Endothelial cell of umbilical vein (primary cell): ENCODE measurements around the gene VPS33B. TPM values are rescaled to one million over a fixed set of nuclear protein-coding genes. Genes with fewer than 3 reads are reported as not detected.

ENCODE experiments used
- BruUV-seq: library from RNA; stranded (reverse); fragments of 400-500 nt; replicated peaks from 2 replicates; lab custom pipeline; 2021; lab: Mats Ljungman, UMichigan
- CTCF ChIA-PET: fragments of 300-600, 350-600 bp; sonication (Branson Sonifier 250); formaldehyde crosslinking; loops from one replicate; lab custom pipeline; 2021; ENCODE audit warnings: antibody characterized with exemption, inconsistent platforms; lab: Charles Lee
- POLR2A ChIA-PET: fragments of 300-600, 350-600 bp; sonication (Branson Sonifier 250); formaldehyde crosslinking; loops from one replicate; lab custom pipeline; 2021; ENCODE audit warnings: antibody characterized with exemption, inconsistent platforms; lab: Charles Lee
- DNase-seq: peaks from one replicate; pipeline ENCODE4 v3.0.0-alpha.2; 2011; ENCODE audit warnings: low read depth, low spot score
- FAIRE-seq: peaks from 2 replicates; lab custom pipeline; 2011; peaks lifted over from hg19 to GRCh38; lab: Jason Lieb, UNC
- H2AFZ ChIP-seq: 2 replicates; pipeline ENCODE4 v1.6.0; 2012; ENCODE audit warnings: low read depth, low read length, control low read depth, inconsistent platforms
- H3K27ac ChIP-seq: 2 replicates; pipeline ENCODE4 v1.5.1; 2011; ENCODE audit warnings: low read depth, mild to moderate bottlenecking, control low read depth, low read length, moderate library complexity; ENCODE audit not compliant: insufficient read depth
- H3K27me3 ChIP-seq, 2 experiments: 2 replicates each; pipeline versions ENCODE4 v1.6.0 to v1.6.1; 2011; ENCODE audit warnings: low read length in 2 of 2, mixed read lengths in 1 of 2; ENCODE audit not compliant: control insufficient read depth in 2 of 2, insufficient read depth in 2 of 2
- H3K36me3 ChIP-seq, 2 experiments: 2 replicates in 1 of 2; 3 replicates in 1 of 2; pipeline ENCODE4 v1.5.1; 2011; ENCODE audit warnings: low read length in 2 of 2, mild to moderate bottlenecking in 1 of 2, moderate library complexity in 1 of 2; ENCODE audit not compliant: control insufficient read depth in 2 of 2, insufficient read depth in 2 of 2; ENCODE audit errors: extremely low read depth in 1 of 2
- H3K4me1 ChIP-seq: 3 replicates; pipeline ENCODE4 v1.5.1; 2011; ENCODE audit warnings: mild to moderate bottlenecking, low read length; ENCODE audit not compliant: control insufficient read depth, insufficient read depth; ENCODE audit errors: extremely low read depth
- H3K4me2 ChIP-seq: 2 replicates; pipeline ENCODE4 v1.6.1; 2011; ENCODE audit warnings: low read length, control low read depth, mixed read lengths; ENCODE audit not compliant: insufficient read depth
- H3K4me3 ChIP-seq, 3 experiments: fragments of 200-600 bp in 1 of 3; sonication (generic), shearing (Covaris generic) in 1 of 3; replicated peaks in 1 of 3; 2 replicates each; pipeline ENCODE4 v1.5.1; 2011 to 2016; ENCODE audit warnings: control low read depth in 3 of 3, low read length in 3 of 3, mild to moderate bottlenecking in 2 of 3, inconsistent platforms in 1 of 3, low read depth in 1 of 3, moderate library complexity in 1 of 3; ENCODE audit not compliant: insufficient read depth in 1 of 3
- H3K79me2 ChIP-seq: 2 replicates; pipeline ENCODE4 v1.6.0; 2012; ENCODE audit warnings: low read length, inconsistent platforms; ENCODE audit not compliant: control insufficient read depth, insufficient read depth
- H3K9ac ChIP-seq: replicated peaks from 2 replicates; pipeline ENCODE3; 2011; ENCODE audit warnings: low read length, control low read depth; ENCODE audit not compliant: insufficient read depth; ENCODE audit errors: extremely low read depth
- H3K9me1 ChIP-seq: replicated peaks from 3 replicates; pipeline ENCODE4 v1.6.0; 2011; ENCODE audit warnings: mild to moderate bottlenecking, low read length; ENCODE audit not compliant: control insufficient read depth, insufficient read depth; ENCODE audit errors: extremely low read depth
- H3K9me3 ChIP-seq: replicated peaks from 2 replicates; pipeline ENCODE4 v1.5.1; 2012; ENCODE audit warnings: low read length, inconsistent platforms; ENCODE audit not compliant: control insufficient read depth, insufficient read depth
- H4K20me1 ChIP-seq: replicated peaks from 2 replicates; pipeline ENCODE3; 2011; ENCODE audit warnings: mild to moderate bottlenecking, low read length; ENCODE audit not compliant: control insufficient read depth, insufficient read depth; ENCODE audit errors: extremely low read depth
- EZH2 ChIP-seq: IDR thresholded peaks from 2 replicates; pipeline ENCODE4 v1.6.1; 2012; ENCODE audit warnings: borderline replicate concordance, low read depth, mild to moderate bottlenecking, moderate library complexity, low read length, inconsistent platforms; ENCODE audit not compliant: severe bottlenecking
- FOS ChIP-seq: IDR thresholded peaks from 2 replicates; pipeline ENCODE4 v1.6.1; 2011; ENCODE audit warnings: mild to moderate bottlenecking, low read length, moderate library complexity, borderline replicate concordance; ENCODE audit not compliant: insufficient read depth
- GATA2 ChIP-seq: IDR thresholded peaks from 2 replicates; pipeline ENCODE4 v1.7.0; 2011; ENCODE audit warnings: low read depth, mild to moderate bottlenecking, moderate library complexity, mixed read lengths, low read length; ENCODE audit not compliant: insufficient read length, insufficient read depth
- JUN ChIP-seq: IDR thresholded peaks from 2 replicates; pipeline ENCODE4 v1.6.1; 2011; ENCODE audit warnings: borderline replicate concordance, low read depth; ENCODE audit not compliant: insufficient read length, insufficient read depth
- MYC ChIP-seq: IDR thresholded peaks from one replicate; pipeline ENCODE4 v1.6.1; 2011; ENCODE audit warnings: mild to moderate bottlenecking, low read depth, low read length
- dilution Hi-C: fragments of 300-500 bp; cut with MboI; formaldehyde crosslinking; loops from one replicate; pipeline ENCODE4 v1.15.0; 2019; ENCODE audit warnings: low sequenced_read_pairs; ENCODE audit not compliant: extremely low pct_ligation_motif_present
- intact Hi-C: fragments of 100-400 bp; cut with micrococcal nuclease; formaldehyde crosslinking; loops from one replicate; pipeline ENCODE4 v1.10.0; 2022
- polyA plus RNA-seq, 4 experiments: library from polyadenylated mRNA; depleted of rRNA in 3 of 4; stranded (reverse) in 3 of 4; unstranded in 1 of 4; fragments of >200 nt; gene quantifications; 2 replicates each; pipeline versions ENCODE4 v1.2.1 to v1.2.3, GENCODE V29; 2011 to 2012; ENCODE audit warnings: missing spikeins in 1 of 4
- total RNA-seq: library from RNA; stranded (reverse); gene quantifications from 2 replicates; pipeline ENCODE4 v1.2.3, GENCODE V29; 2021
- TF ChIP-seq, protein P1 (sequence below), 2 donors: IDR thresholded peaks; 1 replicate in 1 of 2; 2 replicates in 1 of 2; pipeline ENCODE4 v1.5.1; 2011; ENCODE audit warnings: low read length in 2 of 2, mild to moderate bottlenecking in 2 of 2, moderate library complexity in 2 of 2, control low read depth in 1 of 2, inconsistent platforms in 1 of 2, low read depth in 1 of 2; ENCODE audit not compliant: insufficient read depth in 1 of 2; ENCODE audit errors: extremely low read depth in 1 of 2

VPS33B gene
- total and polyA plus RNA-seq, 2 donors (not counting 3 experiments of a cell fraction or from before 2014, with no cell fraction given), result 11.8 to 14.2 TPM

DNA sequence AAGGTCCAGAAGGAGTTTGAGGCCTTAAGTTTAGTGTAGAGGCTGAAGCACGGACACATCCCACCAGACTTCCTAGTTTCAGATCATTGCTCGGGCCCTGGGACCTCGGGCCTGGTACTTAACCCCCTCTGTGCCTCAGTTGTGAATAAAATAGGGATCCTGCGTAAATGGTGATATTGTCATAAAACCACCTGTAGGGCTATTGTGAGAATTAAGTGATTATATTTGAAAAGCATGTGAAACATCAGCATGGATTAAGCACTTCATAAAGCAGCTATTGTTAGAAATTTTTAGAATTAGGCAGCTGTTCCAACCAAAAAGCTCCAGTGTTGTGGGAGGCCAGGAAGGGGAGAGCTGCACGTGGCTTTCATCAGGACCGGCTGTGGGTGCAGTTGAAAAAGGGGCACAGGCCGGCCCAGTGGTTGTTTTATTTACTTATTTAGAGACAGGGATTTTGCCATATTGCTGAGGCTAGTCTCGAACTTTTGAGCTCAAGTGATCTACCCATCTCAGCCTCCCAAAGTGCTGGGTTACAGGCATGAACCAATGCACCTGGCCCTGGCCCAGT, 63.3 kb downstream of the VPS33B start:
- ChIA-PET CTCF (interaction anchor here (1.1 to 6.9 kb wide), 6 partner anchors 12 to 314 kb away, joined by 3 to 155 read pairs (median 52); partner anchors contain the start of gene HDDC3), POLR2A (no interaction called here)
- no peak overlapping the region for H2AFZ ChIP-seq
- no peaks in the 10 kb centered on the region for H3K27me3 ChIP-seq
- no peak overlapping the region for H3K4me3 ChIP-seq
- no peak overlapping the region for H3K4me2 ChIP-seq
- peaks cover 13% of the 10 kb centered on the region for H3K4me1 ChIP-seq
- H3K27ac ChIP-seq, result no peak overlapping the region
- DNase-seq, result no peak
- H3K79me2 ChIP-seq, result peaks cover 3% of the 10 kb centered on the region
- H4K20me1 ChIP-seq, result no peaks in the 10 kb centered on the region
- peaks cover 1 to 4% of the 10 kb centered on the region in 2 experiments for H3K36me3 ChIP-seq
- dilution Hi-C loops (no loop called here), intact Hi-C loops (no loop called here)
- BruUV-seq, result no TSS peak
- FAIRE-seq, result no peak
- no peaks in the 10 kb centered on the region for H3K9me3 ChIP-seq
- no peak overlapping the region for H3K9ac ChIP-seq
- TF ChIP-seq MYC (no peak), FOS (no peak), GATA2 (no peak), JUN (no peak), EZH2 (no peak)
- TF ChIP-seq, protein P1, sequence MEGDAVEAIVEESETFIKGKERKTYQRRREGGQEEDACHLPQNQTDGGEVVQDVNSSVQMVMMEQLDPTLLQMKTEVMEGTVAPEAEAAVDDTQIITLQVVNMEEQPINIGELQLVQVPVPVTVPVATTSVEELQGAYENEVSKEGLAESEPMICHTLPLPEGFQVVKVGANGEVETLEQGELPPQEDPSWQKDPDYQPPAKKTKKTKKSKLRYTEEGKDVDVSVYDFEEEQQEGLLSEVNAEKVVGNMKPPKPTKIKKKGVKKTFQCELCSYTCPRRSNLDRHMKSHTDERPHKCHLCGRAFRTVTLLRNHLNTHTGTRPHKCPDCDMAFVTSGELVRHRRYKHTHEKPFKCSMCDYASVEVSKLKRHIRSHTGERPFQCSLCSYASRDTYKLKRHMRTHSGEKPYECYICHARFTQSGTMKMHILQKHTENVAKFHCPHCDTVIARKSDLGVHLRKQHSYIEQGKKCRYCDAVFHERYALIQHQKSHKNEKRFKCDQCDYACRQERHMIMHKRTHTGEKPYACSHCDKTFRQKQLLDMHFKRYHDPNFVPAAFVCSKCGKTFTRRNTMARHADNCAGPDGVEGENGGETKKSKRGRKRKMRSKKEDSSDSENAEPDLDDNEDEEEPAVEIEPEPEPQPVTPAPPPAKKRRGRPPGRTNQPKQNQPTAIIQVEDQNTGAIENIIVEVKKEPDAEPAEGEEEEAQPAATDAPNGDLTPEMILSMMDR (IDR thresholded peaks at IDR 0.05; ENCODE audit: extremely low read depth in 1 of 2, insufficient read depth in 1 of 2, low read depth in 1 of 2, low read length in 2 of 2), result no peak
- H3K9me1 ChIP-seq, result no peaks in the 10 kb centered on the region
